Measurements from ENCODE around the gene BCAS3.

DNA sequence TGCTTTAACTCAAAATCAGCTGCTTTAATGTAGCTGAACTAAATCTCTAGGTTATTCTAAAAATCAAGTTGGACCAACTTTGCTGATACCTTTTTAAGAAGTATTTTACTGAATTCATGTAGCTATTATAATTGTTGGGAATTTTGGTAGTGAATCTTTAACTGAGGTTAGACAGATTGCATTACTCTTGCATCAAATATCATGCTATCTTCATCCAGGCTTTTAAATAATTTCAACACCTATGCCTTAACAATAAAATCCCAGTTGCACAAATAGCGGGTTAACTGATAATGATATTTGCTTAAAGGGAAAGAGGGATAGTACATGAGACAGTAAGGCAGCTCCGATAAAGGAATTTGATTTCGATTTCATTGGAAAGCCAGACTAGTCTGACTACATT is 480.7 kb downstream of the BCAS3 start:
- no peak for TF ChIP-seq TAF1 (IDR thresholded peaks at IDR 0.05; ENCODE audit: borderline replicate concordance, low read depth, low read length)
- no peak for TF ChIP-seq POLR2A (IDR thresholded peaks at IDR 0.05; ENCODE audit: low read depth, low read length)
- no peak for TF ChIP-seq POLR2AphosphoS5 (IDR thresholded peaks at IDR 0.05; ENCODE audit: low read depth, low read length)
